Measurements from ENCODE around the gene ADAM15.

DNA sequence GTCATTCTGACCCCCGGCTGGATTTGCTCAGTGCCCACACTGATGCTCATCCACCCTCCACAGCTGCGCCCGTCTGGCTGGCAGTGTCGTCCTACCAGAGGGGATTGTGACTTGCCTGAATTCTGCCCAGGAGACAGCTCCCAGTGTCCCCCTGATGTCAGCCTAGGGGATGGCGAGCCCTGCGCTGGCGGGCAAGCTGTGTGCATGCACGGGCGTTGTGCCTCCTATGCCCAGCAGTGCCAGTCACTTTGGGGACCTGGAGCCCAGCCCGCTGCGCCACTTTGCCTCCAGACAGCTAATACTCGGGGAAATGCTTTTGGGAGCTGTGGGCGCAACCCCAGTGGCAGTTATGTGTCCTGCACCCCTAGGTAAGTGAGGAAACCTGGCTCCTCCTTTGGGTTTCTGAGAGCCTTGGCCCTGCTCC is 6.7 kb downstream of the ADAM15 start:
- TF ChIP-seq POLR2AphosphoS5 (IDR thresholded peaks at IDR 0.05) (no peak), EP300 (IDR thresholded peaks at IDR 0.05) (no peak)

All from esophagus muscularis mucosa (tissue), 3 donors.